Measurements from ENCODE around the gene TOMM5. TPM values are rescaled to one million over a fixed set of nuclear protein-coding genes. Genes with fewer than 3 reads are reported as not detected.

The TOMM5 gene
- total RNA-seq, 4 donors from 2014 or later: 44.3 to 82.1 (median 76.0) TPM

GRCh38 chr9:37561682-37562081 is 30.7 kb downstream of the TOMM5 start:
- no peak for TF ChIP-seq EP300 (IDR thresholded peaks at IDR 0.05)
- TF ChIP-seq CTCF (IDR thresholded peaks at IDR 0.05): no peak
- TF ChIP-seq POLR2AphosphoS5 (IDR thresholded peaks at IDR 0.05): no peak
- TF ChIP-seq POLR2A (IDR thresholded peaks at IDR 0.05): no peak
- DNase-seq (ENCODE audit: low spot score in 2 of 2): no peak
- no peaks in the 10 kb centered on the region for H3K9me3 ChIP-seq
- H3K27me3 ChIP-seq: no peaks in the 10 kb centered on the region
- H3K4me3 ChIP-seq: no peak overlapping the region
- no peaks in the 10 kb centered on the region for H3K36me3 ChIP-seq
- no peak overlapping the region for H3K27ac ChIP-seq
- 83% methylated on average over 2 of the region's 2 CpGs for WGBS
- no peaks in the 10 kb centered on the region for H3K4me1 ChIP-seq

GRCh38 chr9:37559855-37560592 is 32.4 kb downstream of the TOMM5 start:
- H3K4me1 ChIP-seq: no peaks in the 10 kb centered on the region
- H3K27me3 ChIP-seq: no peaks in the 10 kb centered on the region
- H3K4me3 ChIP-seq: no peak overlapping the region
- no peak for DNase-seq (ENCODE audit: low spot score in 2 of 2)
- 95% methylated on average over 5 of the region's 5 CpGs for WGBS
- no peaks in the 10 kb centered on the region for H3K36me3 ChIP-seq
- no peak overlapping the region for H3K27ac ChIP-seq
- TF ChIP-seq CTCF (IDR thresholded peaks at IDR 0.05) (no peak), POLR2A (IDR thresholded peaks at IDR 0.05) (no peak), POLR2AphosphoS5 (IDR thresholded peaks at IDR 0.05) (no peak), EP300 (IDR thresholded peaks at IDR 0.05) (no peak)
- H3K9me3 ChIP-seq: no peaks in the 10 kb centered on the region

GRCh38 chr9:37559125-37559524 is 33.3 kb downstream of the TOMM5 start:
- TF ChIP-seq POLR2A (IDR thresholded peaks at IDR 0.05) (no peak), EP300 (IDR thresholded peaks at IDR 0.05) (no peak), POLR2AphosphoS5 (IDR thresholded peaks at IDR 0.05) (no peak), CTCF (IDR thresholded peaks at IDR 0.05) (no peak)
- Histone ChIP-seq H3K36me3 (no peaks in the 10 kb centered on the region), H3K27ac (no peak overlapping the region), H3K4me1 (no peaks in the 10 kb centered on the region), H3K9me3 (no peaks in the 10 kb centered on the region), H3K27me3 (no peaks in the 10 kb centered on the region), H3K4me3 (no peak overlapping the region)
- WGBS: 75% methylated on average over 1 of the region's 1 CpG
- DNase-seq (ENCODE audit: low spot score in 2 of 2): no peak

GRCh38 chr9:37555786-37556185 is 36.6 kb downstream of the TOMM5 start:
- Histone ChIP-seq H3K4me3 (no peak overlapping the region), H3K27ac (no peak overlapping the region), H3K9me3 (no peaks in the 10 kb centered on the region), H3K4me1 (no peaks in the 10 kb centered on the region), H3K36me3 (no peaks in the 10 kb centered on the region), H3K27me3 (no peaks in the 10 kb centered on the region)
- no peak for DNase-seq (ENCODE audit: low spot score in 2 of 2)
- no peak for TF ChIP-seq CTCF (IDR thresholded peaks at IDR 0.05)
- TF ChIP-seq EP300 (IDR thresholded peaks at IDR 0.05): no peak
- no peak for TF ChIP-seq POLR2AphosphoS5 (IDR thresholded peaks at IDR 0.05)
- TF ChIP-seq POLR2A (IDR thresholded peaks at IDR 0.05): no peak

GRCh38 chr9:37554318-37554717 is 38.1 kb downstream of the TOMM5 start:
- WGBS: 93% methylated on average over 3 of the region's 3 CpGs
- Histone ChIP-seq H3K9me3 (no peaks in the 10 kb centered on the region), H3K36me3 (no peaks in the 10 kb centered on the region), H3K4me3 (no peak overlapping the region), H3K27ac (no peak overlapping the region), H3K27me3 (no peaks in the 10 kb centered on the region), H3K4me1 (no peaks in the 10 kb centered on the region)
- no peak for DNase-seq (ENCODE audit: low spot score in 2 of 2)
- TF ChIP-seq POLR2AphosphoS5 (IDR thresholded peaks at IDR 0.05): no peak
- no peak for TF ChIP-seq EP300 (IDR thresholded peaks at IDR 0.05)
- TF ChIP-seq CTCF (IDR thresholded peaks at IDR 0.05): no peak
- TF ChIP-seq POLR2A (IDR thresholded peaks at IDR 0.05): no peak

Measured in suprapubic skin (tissue), 4 donors.